GM12874 (cell line): ENCODE results near the gene GALNT6.
A peak's percentile ranks its signal among the peaks of the same experiment; 100 is the strongest.

Source experiments
- CTCF ChIP-seq: IDR thresholded peaks from 2 replicates; pipeline ENCODE4 v1.5.1; 2011; ENCODE audit warnings: low read depth, mild to moderate bottlenecking, control low read depth, low read length, moderate library complexity; ENCODE audit not compliant: insufficient read depth

Gene GALNT6

GRCh38 chr12:51429700-51430099 is 38.5 kb upstream of the GALNT6 start:
- no peak for TF ChIP-seq CTCF

GRCh38 chr12:51428256-51428655 is 37.0 kb upstream of the GALNT6 start:
- no peak for TF ChIP-seq CTCF

GRCh38 chr12:51424662-51425539 is 33.7 kb upstream of the GALNT6 start, which contains the start of gene SLC4A8:
SLC4A8 (plus strand) TSS chr12:51424831; CDS start chr12:51424988, 157 bp downstream.
- peak; percentile 82 for TF ChIP-seq CTCF

- TF ChIP-seq CTCF = no peak
Observed at GRCh38 chr12:51424094-51424661, 33.0 kb upstream of the GALNT6 start.

- TF ChIP-seq CTCF = peak; percentile 65; the same call in 1 of the 2 replicates
Observed at GRCh38 chr12:51421266-51421884, 30.2 kb upstream of the GALNT6 start.

GRCh38 chr12:51419425-51420193 is 28.4 kb upstream of the GALNT6 start:
- no peak for TF ChIP-seq CTCF
